IMR-90 (cell line): Measurements from ENCODE around the gene SLC24A3. TPM values are rescaled to one million over a fixed set of nuclear protein-coding genes. Genes with fewer than 3 reads are reported as not detected.

Experiments
- ATAC-seq: fragments of 200-7000 bp; cut with Tn5 transposase; 2 replicates; pipeline ENCODE4 v1.9.1; 2020; ENCODE audit warnings: low read depth, mild to moderate bottlenecking, moderate library complexity
- BruUV-seq: library from RNA; stranded (reverse); fragments of 400-500 nt; replicated peaks from 2 replicates; lab custom pipeline; 2021; lab: Mats Ljungman, UMichigan
- CTCF ChIA-PET: fragments of 300-600 bp; formaldehyde crosslinking; extraction: SDS; loops from one replicate; lab custom pipeline; 2021; ENCODE audit warnings: antibody characterized with exemption; lab: Yijun Ruan, JAX
- POLR2A ChIA-PET: fragments of 300-600 bp; sonication (Branson Sonifier 250); formaldehyde crosslinking; loops from one replicate; lab custom pipeline; 2022; ENCODE audit warnings: antibody characterized with exemption; ENCODE audit not compliant: unreplicated experiment; lab: Charles Lee
- DNase-seq: peaks from one replicate; pipeline ENCODE4 v3.0.0; 2013
- H2AFZ ChIP-seq: replicated peaks from 2 replicates; pipeline ENCODE3; 2013; ENCODE audit warnings: low read length, mild to moderate bottlenecking; ENCODE audit not compliant: poor library complexity
- H2AK5ac ChIP-seq: 2 replicates; pipeline ENCODE4 v1.6.1; 2013; ENCODE audit warnings: low read depth, low read length, inconsistent platforms
- H2AK9ac ChIP-seq: replicated peaks from 2 replicates; pipeline ENCODE3; 2013; ENCODE audit warnings: mild to moderate bottlenecking, low read depth, low read length, moderate library complexity; ENCODE audit not compliant: poor library complexity
- H2BK120ac ChIP-seq: 2 replicates; pipeline ENCODE4 v1.6.1; 2013; ENCODE audit warnings: low read depth, low read length, inconsistent platforms
- H2BK15ac ChIP-seq: 3 replicates; pipeline ENCODE4 v1.6.1; 2013; ENCODE audit warnings: low read depth, low read length, inconsistent platforms
- H2BK20ac ChIP-seq: 2 replicates; pipeline ENCODE4 v1.6.1; 2013; ENCODE audit warnings: low read depth, mild to moderate bottlenecking, inconsistent platforms, low read length, moderate library complexity
- H2BK5ac ChIP-seq: 2 replicates; pipeline ENCODE4 v1.6.1; 2013; ENCODE audit warnings: mild to moderate bottlenecking, low read depth, low read length, inconsistent platforms; ENCODE audit not compliant: poor library complexity, severe bottlenecking
- H3K14ac ChIP-seq: replicated peaks from 2 replicates; pipeline ENCODE4 v1.6.1; 2013; ENCODE audit warnings: low read depth, low read length, inconsistent platforms
- H3K18ac ChIP-seq: 2 replicates; pipeline ENCODE4 v1.6.1; 2013; ENCODE audit warnings: low read depth, low read length, control low read depth
- H3K23ac ChIP-seq: 2 replicates; pipeline ENCODE4 v1.6.1; 2013; ENCODE audit warnings: low read depth, low read length, inconsistent platforms
- H3K27ac ChIP-seq: 2 replicates; pipeline ENCODE4 v1.5.1; 2013; ENCODE audit warnings: mild to moderate bottlenecking, control low read depth, low read length; ENCODE audit not compliant: insufficient read depth
- H3K27me3 ChIP-seq: 2 replicates; pipeline ENCODE4 v1.6.1; 2013; ENCODE audit warnings: low read length; ENCODE audit not compliant: control insufficient read depth, insufficient read depth
- H3K36me3 ChIP-seq: 2 replicates; pipeline ENCODE4 v1.6.1; 2013; ENCODE audit warnings: low read length, mixed read lengths; ENCODE audit not compliant: control insufficient read depth, insufficient read depth
- H3K4ac ChIP-seq: 2 replicates; pipeline ENCODE4 v1.6.1; 2013; ENCODE audit warnings: low read depth, low read length, inconsistent platforms
- H3K4me1 ChIP-seq: 2 replicates; pipeline ENCODE4 v1.6.1; 2013; ENCODE audit warnings: low read length, mixed read lengths; ENCODE audit not compliant: control insufficient read depth, insufficient read depth
- H3K4me2 ChIP-seq: 2 replicates; pipeline ENCODE4 v1.6.1; 2013; ENCODE audit warnings: low read depth, mild to moderate bottlenecking, control low read depth, low read length, moderate library complexity
- H3K4me3 ChIP-seq: 2 replicates; pipeline ENCODE4 v1.5.1; 2013; ENCODE audit warnings: low read depth, mild to moderate bottlenecking, control low read depth, low read length, moderate library complexity; ENCODE audit not compliant: insufficient read depth
- H3K56ac ChIP-seq: 2 replicates; pipeline ENCODE4 v1.6.1; 2013; ENCODE audit warnings: low read length, inconsistent platforms; ENCODE audit not compliant: insufficient read depth; ENCODE audit errors: extremely low read depth
- H3K79me1 ChIP-seq, 2 experiments: 2 replicates each; pipeline ENCODE4 v1.6.1; 2013; ENCODE audit warnings: low read length in 2 of 2, inconsistent platforms in 1 of 2, low read depth in 1 of 2
- H3K9ac ChIP-seq: 2 replicates; pipeline ENCODE4 v1.6.1; 2013; ENCODE audit warnings: low read depth, low read length, control low read depth
- H3K9me1 ChIP-seq: 2 replicates; pipeline ENCODE4 v1.6.1; 2013; ENCODE audit warnings: low read length, inconsistent platforms; ENCODE audit not compliant: insufficient read depth
- H3K9me3 ChIP-seq: 2 replicates; pipeline ENCODE4 v1.6.1; 2013; ENCODE audit warnings: low read length; ENCODE audit not compliant: control insufficient read depth, insufficient read depth
- H4K20me1 ChIP-seq: 2 replicates; pipeline ENCODE4 v1.6.1; 2013; ENCODE audit warnings: low read length, inconsistent platforms; ENCODE audit not compliant: insufficient read depth
- H4K5ac ChIP-seq: 2 replicates; pipeline ENCODE4 v1.6.1; 2013; ENCODE audit warnings: mild to moderate bottlenecking, low read depth, low read length, control low read depth
- H4K8ac ChIP-seq, 2 experiments: 2 replicates each; pipeline ENCODE4 v1.6.1; 2013; ENCODE audit warnings: low read depth in 2 of 2, low read length in 2 of 2, control low read depth in 1 of 2, inconsistent platforms in 1 of 2
- H4K91ac ChIP-seq: 2 replicates; pipeline ENCODE4 v1.6.1; 2013; ENCODE audit warnings: low read depth, low read length, inconsistent platforms; ENCODE audit not compliant: insufficient read depth
- BHLHE40 ChIP-seq: fragments of 150-350 bp; IDR thresholded peaks from 2 replicates; pipeline ENCODE4 v1.6.1; 2016; ENCODE audit warnings: mild to moderate bottlenecking, low read depth, low read length
- CEBPB ChIP-seq: IDR thresholded peaks from 2 replicates; pipeline ENCODE4 v1.6.1; 2012; ENCODE audit warnings: low read depth, low read length, improper control_type of control experiment
- CHD1 ChIP-seq: IDR thresholded peaks from 2 replicates; pipeline ENCODE4 v1.6.1; 2012; ENCODE audit warnings: low read depth, low read length, improper control_type of control experiment
- CTCF ChIP-seq: conservative IDR thresholded peaks from 2 replicates; pipeline ENCODE4 v1.5.1; 2012; ENCODE audit warnings: mild to moderate bottlenecking, low read depth, low read length, improper control_type of control experiment
- FOS ChIP-seq: fragments of 150-350 bp; IDR thresholded peaks from 2 replicates; pipeline ENCODE4 v1.6.1; 2016; ENCODE audit warnings: low read depth, low read length
- MAFK ChIP-seq: IDR thresholded peaks from 2 replicates; pipeline ENCODE4 v1.6.1; 2012; ENCODE audit warnings: low read depth, low read length, improper control_type of control experiment
- MAZ ChIP-seq: IDR thresholded peaks from 2 replicates; pipeline ENCODE4 v1.6.1; 2012; ENCODE audit warnings: low read depth, mild to moderate bottlenecking, low read length, improper control_type of control experiment, moderate library complexity, borderline replicate concordance
- MXI1 ChIP-seq: IDR thresholded peaks from 2 replicates; pipeline ENCODE4 v1.6.1; 2012; ENCODE audit warnings: low read depth, mild to moderate bottlenecking, low read length, moderate library complexity, borderline replicate concordance
- NFE2L2 ChIP-seq: fragments of 150-350 bp; IDR thresholded peaks from 2 replicates; pipeline ENCODE4 v1.6.1; 2016; ENCODE audit warnings: low read depth, mild to moderate bottlenecking, low read length
- POLR2A ChIP-seq: IDR thresholded peaks from 2 replicates; pipeline ENCODE4 v1.6.1; 2012; ENCODE audit warnings: mild to moderate bottlenecking, low read depth, low read length
- RAD21 ChIP-seq: IDR thresholded peaks from 2 replicates; pipeline ENCODE4 v1.6.1; 2012; ENCODE audit warnings: low read length, improper control_type of control experiment
- RCOR1 ChIP-seq: IDR thresholded peaks from 2 replicates; pipeline ENCODE4 v1.6.1; 2012; ENCODE audit warnings: mild to moderate bottlenecking, low read length, improper control_type of control experiment; ENCODE audit not compliant: insufficient replicate concordance
- RFX5 ChIP-seq: IDR thresholded peaks from 2 replicates; pipeline ENCODE4 v1.8.0; 2012; ENCODE audit warnings: low read depth, mild to moderate bottlenecking, low read length, moderate library complexity
- SMC3 ChIP-seq: fragments of 150-350 bp; IDR thresholded peaks from 2 replicates; pipeline ENCODE4 v1.6.1; 2016; ENCODE audit warnings: low read depth, mild to moderate bottlenecking, antibody characterized with exemption, low read length, moderate library complexity
- USF2 ChIP-seq: fragments of 150-350 bp; IDR thresholded peaks from 2 replicates; pipeline ENCODE4 v1.6.1; 2017; ENCODE audit warnings: mild to moderate bottlenecking, antibody characterized with exemption, low read length, low read depth
- WGBS, 2 experiments: methylation state at CpG; one replicate each; pipeline versions ENCODE4 v1.1.5 to v1.1.7; 2013; ENCODE audit warnings: missing lambda C conversion rate in 2 of 2; ENCODE audit not compliant: insufficient read length in 1 of 2; ENCODE audit errors: extremely low coverage in 2 of 2; 5-methylcytosine and 5-hydroxymethylcytosine counted together
- dilution Hi-C: fragments of 300-500 bp; cut with HindIII; formaldehyde crosslinking; loops from one replicate; pipeline ENCODE4 v1.14.3; 2018; ENCODE audit warnings: low sequenced_read_pairs; ENCODE audit not compliant: unreplicated experiment
- in situ Hi-C: fragments of 300-500 bp; cut with MboI; formaldehyde crosslinking; loops from 3 replicates; pipeline ENCODE4 v1.14.3; 2019; ENCODE audit warnings: low sequenced_read_pairs, inconsistent platforms, mixed read lengths
- intact Hi-C: fragments of 100-400 bp; cut with micrococcal nuclease; formaldehyde crosslinking; loops from 2 replicates; pipeline ENCODE4 v1.10.0; 2022
- polyA plus RNA-seq, 3 experiments: library from polyadenylated mRNA; depleted of rRNA; stranded (reverse); fragments of >200 nt; gene quantifications; 2 replicates each; pipeline ENCODE4 v1.2.3, GENCODE V29; 2012; ENCODE audit warnings: low replicate concordance in 1 of 3
- total RNA-seq: library from RNA; depleted of rRNA; stranded (reverse); fragments of >200 nt; gene quantifications from 2 replicates; pipeline ENCODE4 v1.2.3, GENCODE V29; 2012
- TF ChIP-seq, protein P1 (sequence below): fragments of 150-350 bp; IDR thresholded peaks from 2 replicates; pipeline ENCODE4 v1.6.1; 2016; ENCODE audit warnings: low read depth, mild to moderate bottlenecking, low read length, moderate library complexity, borderline replicate concordance

Gene SLC24A3
- total and polyA plus RNA-seq, 2 of the 4 experiments (the other 2 are of a cell fraction) = not detected

DNA sequence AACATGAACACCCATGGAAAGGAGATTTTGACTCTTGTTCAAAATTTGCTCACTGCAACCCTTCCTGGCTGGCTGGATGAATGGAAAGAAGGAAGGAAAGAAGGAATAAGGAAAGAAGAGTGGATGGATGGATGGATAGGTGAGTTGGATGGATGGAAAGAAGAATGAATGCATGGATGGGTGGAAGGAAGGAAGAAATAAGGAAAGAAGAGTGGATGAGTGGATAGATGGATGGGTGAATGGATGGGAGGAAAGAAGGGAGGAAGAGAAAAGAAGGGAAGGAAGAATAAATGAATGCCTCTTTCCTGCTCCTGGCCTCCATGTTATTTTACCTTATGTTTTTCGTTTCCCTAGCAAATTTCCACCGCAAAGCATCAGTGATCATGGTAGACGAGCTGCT, 471.4 kb downstream of the SLC24A3 start:
- Histone ChIP-seq H3K23ac (no peak overlapping the region), H4K20me1 (no peaks in the 10 kb centered on the region), H2BK5ac (no peak overlapping the region), H3K36me3 (no peaks in the 10 kb centered on the region), H3K14ac (no peak overlapping the region), H3K79me1 (no peaks in the 10 kb centered on the region), H3K18ac (no peak overlapping the region), H3K4me3 (no peak overlapping the region), H3K56ac (no peak overlapping the region), H2AFZ (no peak overlapping the region), H3K4ac (no peak overlapping the region), H3K27me3 (peaks cover 24% of the 10 kb centered on the region), H3K27ac (no peak overlapping the region), H3K9ac (no peak overlapping the region), H2BK120ac (no peak overlapping the region), H2AK9ac (no peak overlapping the region), H3K4me1 (0 out of 2 replicates have a peak, but pooled peaks cover 2% of the 10 kb centered on the region), H3K9me3 (peaks cover 3% of the 10 kb centered on the region; the same call in 1 of the 2 replicates), H3K4me2 (no peak overlapping the region), H2BK15ac (no peak overlapping the region), H4K91ac (no peak overlapping the region), H2AK5ac (no peak overlapping the region), H3K9me1 (peaks cover 3% of the 10 kb centered on the region; the same call in 1 of the 2 replicates), H4K5ac (no peak overlapping the region), H4K8ac (no peak overlapping the region), H2BK20ac (no peak overlapping the region)
- DNase-seq = no peak
- intact Hi-C loops (no loop called here), in situ Hi-C loops (loop anchor here (25.0 kb wide), 1 partner anchor 553 kb away; no protein-coding TSS in a partner anchor), dilution Hi-C loops (no loop called here)
- CTCF ChIA-PET = no interaction called here
- no peak for TF ChIP-seq MXI1
- TF ChIP-seq NFE2L2 = no peak
- TF ChIP-seq CTCF = no peak
- no peak for TF ChIP-seq SMC3
- no peak for TF ChIP-seq POLR2A
- TF ChIP-seq CEBPB = no peak
- TF ChIP-seq, protein P1, sequence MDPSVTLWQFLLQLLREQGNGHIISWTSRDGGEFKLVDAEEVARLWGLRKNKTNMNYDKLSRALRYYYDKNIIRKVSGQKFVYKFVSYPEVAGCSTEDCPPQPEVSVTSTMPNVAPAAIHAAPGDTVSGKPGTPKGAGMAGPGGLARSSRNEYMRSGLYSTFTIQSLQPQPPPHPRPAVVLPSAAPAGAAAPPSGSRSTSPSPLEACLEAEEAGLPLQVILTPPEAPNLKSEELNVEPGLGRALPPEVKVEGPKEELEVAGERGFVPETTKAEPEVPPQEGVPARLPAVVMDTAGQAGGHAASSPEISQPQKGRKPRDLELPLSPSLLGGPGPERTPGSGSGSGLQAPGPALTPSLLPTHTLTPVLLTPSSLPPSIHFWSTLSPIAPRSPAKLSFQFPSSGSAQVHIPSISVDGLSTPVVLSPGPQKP = no peak
- TF ChIP-seq MAFK = no peak
- TF ChIP-seq RCOR1 = no peak
- TF ChIP-seq BHLHE40 = no peak
- TF ChIP-seq RFX5 = no peak
- no peak for TF ChIP-seq CHD1
- TF ChIP-seq MAZ = no peak
- TF ChIP-seq FOS = no peak
- TF ChIP-seq RAD21 = no peak
- no peak for TF ChIP-seq USF2
- WGBS, 2 experiments = 60% methylated on average over 3 of the region's 3 CpGs; no CpG with 5 or more reads in 1 of the 2 experiments
- BruUV-seq = no TSS peak
- no peak for ATAC-seq
- POLR2A ChIA-PET = no interaction called here
